Measurements from ENCODE around the gene CREG2. TPM values are rescaled to one million over a fixed set of nuclear protein-coding genes. Genes with fewer than 3 reads are reported as not detected.

Gene CREG2
- total RNA-seq, 5 donors from 2014 or later (not counting 1 experiment from before 2014, with no cell fraction given), result 0.13 TPM; not detected in 4

DNA sequence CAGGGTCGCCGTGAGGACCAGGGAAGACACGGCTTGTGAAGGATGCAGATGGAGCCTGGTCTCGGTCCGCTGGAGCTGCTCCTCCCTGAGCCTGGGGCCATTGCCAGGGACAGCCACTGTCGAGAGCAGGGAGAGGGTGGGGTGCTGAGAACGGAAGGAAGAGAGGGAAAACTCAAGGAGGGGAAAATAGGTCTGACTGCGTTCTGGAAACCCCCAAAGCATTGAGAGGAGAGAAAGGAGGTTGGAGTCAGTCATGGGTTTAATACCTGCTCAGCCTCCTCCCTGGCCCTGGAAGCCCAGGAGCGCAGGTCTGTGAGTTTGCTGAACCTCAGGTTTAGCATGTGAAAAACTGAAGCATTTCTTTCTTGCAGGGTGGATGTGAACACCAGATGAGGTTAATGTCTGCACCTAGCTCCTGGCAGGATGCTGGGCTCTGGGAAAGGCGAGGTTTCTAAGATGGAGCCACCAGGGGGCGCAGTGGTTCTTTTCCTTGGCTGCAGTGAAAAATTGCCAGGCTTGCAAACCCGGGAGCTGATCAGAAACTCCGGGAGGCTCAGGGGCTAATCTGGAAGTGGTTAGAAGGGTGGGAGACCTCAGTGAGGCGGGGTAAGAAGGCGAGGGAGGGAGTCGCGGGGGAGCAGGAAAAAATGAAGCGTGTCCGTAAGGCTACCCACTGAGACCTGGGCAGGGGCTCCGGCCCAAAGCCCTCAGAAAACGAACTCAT is 45.2 kb downstream of the CREG2 start:
- peaks cover 24 to 40% (median 32%) of the 10 kb centered on the region in 3 donors for H3K4me1 Mint-ChIP-seq

DNA sequence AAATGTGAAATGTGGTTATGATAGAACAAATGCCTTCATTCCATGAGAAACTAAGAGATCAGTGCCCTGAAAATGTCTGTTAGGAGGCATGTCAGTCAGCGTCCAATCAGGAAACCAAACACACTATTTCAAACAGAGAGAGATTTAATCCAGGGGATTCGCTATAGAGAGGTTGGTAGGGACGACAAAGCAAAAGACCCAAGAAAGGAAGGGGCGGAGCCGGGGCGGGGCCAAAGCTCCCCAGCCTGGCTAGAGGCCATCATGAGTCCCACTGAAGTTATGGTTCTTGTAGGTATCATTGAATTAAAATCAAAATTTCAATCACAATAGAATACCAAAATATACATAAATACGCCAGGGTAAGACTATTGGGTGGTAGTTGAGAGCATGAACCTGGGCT is 45.9 kb downstream of the CREG2 start:
- ChIA-PET POLR2A (interaction anchor here (0.6 to 0.7 kb wide), 2 partner anchors 34 to 52 kb away, joined by 3 to 4 read pairs; no protein-coding TSS in a partner anchor), CTCF (interaction anchor here (0.5 to 1.8 kb wide), 19 partner anchors 8 to 910 kb away, joined by 3 to 13 read pairs (median 4); no protein-coding TSS in a partner anchor)
- Histone ChIP-seq H3K4me1 (ENCODE audit: control insufficient read depth in 1 of 2, extremely low read depth in 1 of 2, insufficient read depth in 2 of 2, low read length in 2 of 2) (peaks cover 8 to 16% of the 10 kb centered on the region in 2 experiments), H3K9me3 (no peaks in the 10 kb centered on the region), H3K4me3 (ENCODE audit: control insufficient read depth in 1 of 2, extremely low read depth in 1 of 2, low read length in 1 of 2) (no peak overlapping the region), H3K36me3 (ENCODE audit: control insufficient read depth in 2 of 2, extremely low read depth in 1 of 2, insufficient read depth in 1 of 2, low read length in 1 of 2) (no peaks in the 10 kb centered on the region), H3K27ac (ENCODE audit: low read length) (no peak overlapping the region), H3K27me3 (replicated peaks in 1 of 2; ENCODE audit: control insufficient read depth in 2 of 2, extremely low read depth in 1 of 2, insufficient read depth in 2 of 2, low read length in 1 of 2) (no peaks in the 10 kb centered on the region)
- WGBS (ENCODE audit: insufficient coverage), result no CpG with 5 or more reads among the region's 7 CpGs
- ATAC-seq (replicated peaks in 1 of 4) (peak in 3 of 4 experiments; percentile 36 to 53 (median 46)), DNase-seq (peak in 7 of 35 experiments; percentile 15 to 36 (median 27))
- peaks cover 24 to 40% (median 33%) of the 10 kb centered on the region in 3 donors for H3K4me1 Mint-ChIP-seq
- no peaks in the 10 kb centered on the region for H3K9me3 Mint-ChIP-seq
- peak overlapping the region in 1 of 3 donors; percentile 11 for H3K4me3 Mint-ChIP-seq
- H3K27me3 Mint-ChIP-seq, result no peaks in the 10 kb centered on the region
- no peaks in the 10 kb centered on the region for H3K36me3 Mint-ChIP-seq
- peak overlapping the region in 1 of 2 donors; percentile 16 for H3K27ac Mint-ChIP-seq

More for the DNA sequence above, 45.2 kb downstream of the CREG2 start:
- CTCF ChIA-PET, result interaction anchor here (0.5 to 1.8 kb wide), 20 partner anchors 8 to 1484 kb away, joined by 3 to 13 read pairs (median 4); no protein-coding TSS in a partner anchor
- WGBS (ENCODE audit: insufficient coverage), result 54% methylated on average over 21 of the region's 21 CpGs
- H3K27me3 ChIP-seq (replicated peaks in 1 of 2; ENCODE audit: control insufficient read depth in 2 of 2, extremely low read depth in 1 of 2, insufficient read depth in 2 of 2, low read length in 1 of 2), result no peaks in the 10 kb centered on the region
- H3K4me3 ChIP-seq (ENCODE audit: control insufficient read depth in 1 of 2, extremely low read depth in 1 of 2, low read length in 1 of 2), result no peak overlapping the region
- ATAC-seq (replicated peaks in 1 of 4), result peak in 3 of 4 experiments; percentile 59 to 70 (median 64)
- peak in 34 of 35 experiments; percentile 16 to 84 (median 60) for DNase-seq
- no peak overlapping the region for H3K27ac ChIP-seq (ENCODE audit: low read length)
- H3K4me1 ChIP-seq (ENCODE audit: control insufficient read depth in 1 of 2, extremely low read depth in 1 of 2, insufficient read depth in 2 of 2, low read length in 2 of 2), result peaks cover 8 to 16% of the 10 kb centered on the region in 2 experiments
- peak overlapping the region in 1 of 3 donors; percentile 11 for H3K4me3 Mint-ChIP-seq
- no peaks in the 10 kb centered on the region for H3K36me3 Mint-ChIP-seq
- POLR2A ChIA-PET, result interaction anchor here (0.6 to 0.7 kb wide), 3 partner anchors 35 to 340 kb away, joined by 3 to 4 read pairs (median 3); no protein-coding TSS in a partner anchor
- H3K27me3 Mint-ChIP-seq, result no peaks in the 10 kb centered on the region
- H3K27ac Mint-ChIP-seq, result peak overlapping the region in 1 of 2 donors; percentile 16
- H3K36me3 ChIP-seq (ENCODE audit: control insufficient read depth in 2 of 2, extremely low read depth in 1 of 2, insufficient read depth in 1 of 2, low read length in 1 of 2), result no peaks in the 10 kb centered on the region
- H3K9me3 Mint-ChIP-seq, result no peaks in the 10 kb centered on the region
- H3K9me3 ChIP-seq, result no peaks in the 10 kb centered on the region

DNA sequence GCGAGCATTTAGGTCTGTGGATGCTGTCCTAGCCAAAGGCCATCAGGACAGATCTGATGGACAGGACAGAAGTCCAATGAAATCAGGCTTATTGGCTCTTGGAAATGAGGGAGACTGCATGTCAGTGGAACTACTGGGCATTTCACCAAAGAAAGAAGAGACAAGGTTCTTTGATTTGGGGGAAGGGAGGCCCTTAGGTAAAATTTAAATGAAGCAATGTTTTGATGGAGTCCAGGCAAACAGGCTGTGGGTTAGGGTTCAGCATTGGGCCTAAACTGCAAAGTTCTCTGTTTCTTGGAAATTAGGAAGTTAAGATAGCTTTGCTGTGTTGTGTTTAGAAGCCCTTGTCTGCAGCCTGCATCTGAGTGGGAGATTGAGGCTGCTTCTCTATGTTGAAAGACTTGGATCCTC is 47.2 kb downstream of the CREG2 start:
- Histone ChIP-seq H3K4me3 (ENCODE audit: control insufficient read depth in 1 of 2, extremely low read depth in 1 of 2, low read length in 1 of 2) (no peak overlapping the region), H3K27ac (ENCODE audit: low read length) (no peak overlapping the region), H3K36me3 (ENCODE audit: control insufficient read depth in 2 of 2, extremely low read depth in 1 of 2, insufficient read depth in 1 of 2, low read length in 1 of 2) (no peaks in the 10 kb centered on the region), H3K9me3 (no peaks in the 10 kb centered on the region), H3K27me3 (replicated peaks in 1 of 2; ENCODE audit: control insufficient read depth in 2 of 2, extremely low read depth in 1 of 2, insufficient read depth in 2 of 2, low read length in 1 of 2) (no peaks in the 10 kb centered on the region), H3K4me1 (ENCODE audit: control insufficient read depth in 1 of 2, extremely low read depth in 1 of 2, insufficient read depth in 2 of 2, low read length in 2 of 2) (peaks cover 8 to 16% of the 10 kb centered on the region in 2 experiments)
- DNase-seq, result no peak
- Mint-ChIP-seq H3K9me3 (no peaks in the 10 kb centered on the region), H3K4me3 (no peak overlapping the region), H3K27me3 (no peaks in the 10 kb centered on the region), H3K27ac (peak overlapping the region; percentile 8 to 33), H3K4me1 (peaks cover 24 to 40% (median 35%) of the 10 kb centered on the region in 3 donors), H3K36me3 (no peaks in the 10 kb centered on the region)
- CTCF ChIA-PET, result interaction anchor here (0.6 to 1.0 kb wide), 2 partner anchors 79 to 189 kb away, joined by 3 read pairs; no protein-coding TSS in a partner anchor
- POLR2A ChIA-PET, result interaction anchor here (0.6 to 0.9 kb wide), 3 partner anchors 22 to 255 kb away, joined by 3 to 8 read pairs (median 3); no protein-coding TSS in a partner anchor
- ATAC-seq (replicated peaks in 1 of 4), result no peak
- WGBS (ENCODE audit: insufficient coverage), result 91% methylated on average over 1 of the region's 1 CpG

DNA sequence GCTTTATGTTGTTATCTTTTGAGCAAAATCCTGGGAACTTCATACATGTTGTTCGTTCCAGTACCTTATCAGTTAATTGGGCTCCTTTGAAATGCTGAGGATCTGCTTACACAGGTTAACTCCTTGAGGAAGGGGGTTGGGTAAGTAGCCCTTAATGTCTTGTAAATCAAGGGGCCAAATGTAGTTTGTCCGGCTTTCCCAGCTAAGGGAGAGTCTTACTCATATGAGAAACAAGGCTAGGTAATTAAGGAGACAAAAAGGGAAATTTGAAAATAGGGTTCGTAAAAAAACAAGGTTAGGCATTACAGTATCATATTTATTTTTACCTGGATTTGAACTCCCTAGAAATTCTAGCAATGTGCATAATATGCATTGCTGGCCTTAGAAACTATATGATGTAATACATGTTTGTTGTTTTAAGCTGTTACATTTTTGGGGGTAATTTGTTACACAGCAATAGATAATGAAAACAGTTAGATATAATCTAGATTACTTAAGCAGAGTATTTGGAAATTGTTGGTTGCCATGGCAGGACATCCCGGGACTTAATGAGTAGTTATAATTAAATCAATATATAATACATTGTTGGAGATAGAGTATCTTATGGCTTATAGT is 47.9 kb downstream of the CREG2 start:
- no peaks in the 10 kb centered on the region for H3K36me3 Mint-ChIP-seq
- Histone ChIP-seq H3K4me3 (ENCODE audit: control insufficient read depth in 1 of 2, extremely low read depth in 1 of 2, low read length in 1 of 2) (no peak overlapping the region), H3K4me1 (ENCODE audit: control insufficient read depth in 1 of 2, extremely low read depth in 1 of 2, insufficient read depth in 2 of 2, low read length in 2 of 2) (peaks cover 8 to 19% of the 10 kb centered on the region in 2 experiments), H3K27me3 (replicated peaks in 1 of 2; ENCODE audit: control insufficient read depth in 2 of 2, extremely low read depth in 1 of 2, insufficient read depth in 2 of 2, low read length in 1 of 2) (no peaks in the 10 kb centered on the region), H3K9me3 (no peaks in the 10 kb centered on the region), H3K27ac (ENCODE audit: low read length) (no peak overlapping the region), H3K36me3 (ENCODE audit: control insufficient read depth in 2 of 2, extremely low read depth in 1 of 2, insufficient read depth in 1 of 2, low read length in 1 of 2) (no peaks in the 10 kb centered on the region)
- ChIA-PET CTCF (no interaction called here), POLR2A (interaction anchor here in 1 of 2 donors (0.6 kb wide), 1 partner anchor 256 kb away, joined by 8 read pairs; no protein-coding TSS in a partner anchor)
- peaks cover 24 to 40% (median 35%) of the 10 kb centered on the region in 3 donors for H3K4me1 Mint-ChIP-seq
- H3K27me3 Mint-ChIP-seq, result no peaks in the 10 kb centered on the region
- H3K27ac Mint-ChIP-seq, result no peak overlapping the region
- 67% methylated on average over 1 of the region's 4 CpGs for WGBS (ENCODE audit: insufficient coverage)
- H3K4me3 Mint-ChIP-seq, result no peak overlapping the region
- H3K9me3 Mint-ChIP-seq, result no peaks in the 10 kb centered on the region
- DNase-seq (no peak), ATAC-seq (replicated peaks in 1 of 4) (no peak)

DNA sequence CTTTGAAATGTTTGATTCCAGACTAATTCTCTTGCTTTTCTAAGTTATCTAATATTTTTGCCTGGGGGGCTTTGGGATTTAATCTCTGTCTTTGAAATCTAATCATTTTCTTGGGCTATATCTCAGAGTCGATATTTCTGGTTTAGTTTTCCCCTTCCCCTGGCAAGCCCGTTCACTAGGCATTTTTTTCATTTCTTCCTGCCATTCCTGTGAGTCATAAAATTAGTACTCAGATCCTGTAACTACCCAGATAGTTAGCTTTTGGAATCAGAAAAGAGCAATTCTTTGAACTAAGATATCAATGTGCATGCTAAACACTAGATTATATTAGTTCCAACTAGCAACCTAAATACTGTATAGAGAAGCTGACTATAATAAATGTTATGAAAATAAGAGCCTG is 49.4 kb downstream of the CREG2 start:
- no peaks in the 10 kb centered on the region for H3K9me3 ChIP-seq
- H3K36me3 ChIP-seq (ENCODE audit: control insufficient read depth in 2 of 2, extremely low read depth in 1 of 2, insufficient read depth in 1 of 2, low read length in 1 of 2), result no peaks in the 10 kb centered on the region
- Mint-ChIP-seq H3K4me1 (peaks cover 38 to 46% (median 40%) of the 10 kb centered on the region in 3 donors), H3K27me3 (no peaks in the 10 kb centered on the region), H3K9me3 (no peaks in the 10 kb centered on the region), H3K36me3 (no peaks in the 10 kb centered on the region), H3K4me3 (no peak overlapping the region), H3K27ac (no peak overlapping the region)
- WGBS (ENCODE audit: insufficient coverage), result no CpG with 5 or more reads among the region's 2 CpGs
- ChIA-PET POLR2A (no interaction called here), CTCF (interaction anchor here in 1 of 2 donors (0.7 to 0.8 kb wide), 2 partner anchors 9 to 494 kb away, joined by 3 to 4 read pairs; no protein-coding TSS in a partner anchor)
- DNase-seq (no peak), ATAC-seq (replicated peaks in 1 of 4) (no peak)
- no peak overlapping the region for H3K4me3 ChIP-seq (ENCODE audit: control insufficient read depth in 1 of 2, extremely low read depth in 1 of 2, low read length in 1 of 2)
- peaks cover 21 to 27% of the 10 kb centered on the region in 2 experiments for H3K4me1 ChIP-seq (ENCODE audit: control insufficient read depth in 1 of 2, extremely low read depth in 1 of 2, insufficient read depth in 2 of 2, low read length in 2 of 2)
- no peak overlapping the region for H3K27ac ChIP-seq (ENCODE audit: low read length)
- no peaks in the 10 kb centered on the region for H3K27me3 ChIP-seq (replicated peaks in 1 of 2; ENCODE audit: control insufficient read depth in 2 of 2, extremely low read depth in 1 of 2, insufficient read depth in 2 of 2, low read length in 1 of 2)
